MCF 10A (cell line): Measurements from ENCODE around the gene RNF112. TPM values are rescaled to one million over a fixed set of nuclear protein-coding genes. Genes with fewer than 3 reads are reported as not detected.

Experiments
- BruUV-seq: library from RNA; stranded (reverse); fragments of 400-500 nt; replicated peaks from 2 replicates; lab custom pipeline; 2021; lab: Mats Ljungman, UMichigan
- CTCF ChIA-PET: fragments of 300-600 bp; sonication (Branson Sonifier 250); formaldehyde crosslinking; extraction: SDS; loops from one replicate; lab custom pipeline; 2021; ENCODE audit warnings: antibody characterized with exemption, inconsistent platforms; lab: Yijun Ruan, JAX
- POLR2A ChIA-PET: fragments of 300-600, 350-650 bp; sonication (Branson Sonifier 250); formaldehyde crosslinking; extraction: SDS; loops from one replicate; lab custom pipeline; 2020; ENCODE audit warnings: antibody characterized with exemption, inconsistent platforms; lab: Yijun Ruan, JAX
- DNase-seq: peaks from one replicate; pipeline ENCODE4 v3.0.0-alpha.2; 2018; ENCODE audit not compliant: unreplicated experiment
- H3K27ac Mint-ChIP-seq: one replicate; pipeline ENCODE4 v1.8.0; 2022; ENCODE audit warnings: mild to moderate bottlenecking, low read depth, mixed read lengths; ENCODE audit not compliant: unreplicated experiment
- H3K27me3 Mint-ChIP-seq: one replicate; pipeline ENCODE4 v1.8.0; 2022; ENCODE audit warnings: mixed read lengths; ENCODE audit not compliant: insufficient read depth, unreplicated experiment
- H3K36me3 Mint-ChIP-seq: one replicate; pipeline ENCODE4 v1.8.0; 2022; ENCODE audit warnings: mild to moderate bottlenecking, moderate library complexity, mixed read lengths; ENCODE audit not compliant: insufficient read depth, unreplicated experiment
- H3K4me1 Mint-ChIP-seq: one replicate; pipeline ENCODE4 v1.8.0; 2022; ENCODE audit warnings: mixed read lengths; ENCODE audit not compliant: insufficient read depth, unreplicated experiment
- H3K4me3 Mint-ChIP-seq: one replicate; pipeline ENCODE4 v1.8.0; 2022; ENCODE audit warnings: mild to moderate bottlenecking, moderate library complexity, mixed read lengths; ENCODE audit not compliant: unreplicated experiment
- H3K9me3 Mint-ChIP-seq: one replicate; pipeline ENCODE4 v1.8.0; 2022; ENCODE audit warnings: mixed read lengths; ENCODE audit not compliant: unreplicated experiment
- intact Hi-C: fragments of 100-400 bp; cut with micrococcal nuclease; formaldehyde crosslinking; loops from 2 replicates; pipeline ENCODE4 v1.14.1; 2022
- total RNA-seq: library from RNA; stranded (reverse); gene quantifications from 2 replicates; pipeline ENCODE4 v1.2.3, GENCODE V29; 2022
- TF ChIP-seq, protein P1 (sequence below): fragments of 200-600 bp; IDR thresholded peaks from one replicate; pipeline ENCODE4 v1.8.0; 2022; ENCODE audit warnings: antibody characterized with exemption, mild to moderate bottlenecking; ENCODE audit not compliant: unreplicated experiment

RNF112 gene
- total RNA-seq, 1 experiment from 2014 or later, result not detected

DNA sequence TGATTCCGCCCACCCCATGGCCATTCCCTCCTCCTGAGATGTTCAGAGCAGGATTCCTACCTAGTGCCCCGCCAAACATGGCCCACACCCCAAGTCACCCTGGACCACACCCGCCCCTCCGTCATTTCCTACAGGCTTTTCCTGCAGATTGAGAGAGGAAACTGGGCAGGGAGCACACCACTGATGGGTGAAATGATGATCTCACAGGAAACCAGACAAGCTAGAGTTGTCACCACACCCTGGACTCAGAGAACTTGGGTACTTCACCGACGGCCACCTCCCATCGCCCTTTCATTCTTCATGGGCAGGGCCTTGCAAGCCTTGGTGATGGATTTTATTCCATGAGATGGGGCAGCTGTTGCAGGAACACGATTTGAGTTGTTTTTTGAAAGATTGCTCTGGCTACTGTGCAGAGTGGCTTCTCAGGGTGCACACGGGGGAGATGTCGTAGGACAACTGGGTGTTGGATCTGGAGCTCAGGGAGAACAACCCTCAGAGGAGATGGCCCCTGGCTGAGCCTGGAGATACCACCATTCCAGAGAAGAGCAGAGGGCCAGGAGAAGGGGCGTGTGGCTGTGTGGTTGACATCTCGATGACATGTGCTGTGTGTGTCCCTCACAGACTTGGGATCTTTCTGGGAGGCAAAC, 41.1 kb upstream of the RNF112 start:
- H3K4me1 Mint-ChIP-seq, result no peaks in the 10 kb centered on the region
- no peaks in the 10 kb centered on the region for H3K27me3 Mint-ChIP-seq
- H3K9me3 Mint-ChIP-seq, result no peaks in the 10 kb centered on the region
- ChIA-PET POLR2A (no interaction called here), CTCF (interaction anchor here (9.7 kb wide), 1 partner anchor 77 kb away, joined by 147 read pairs; no protein-coding TSS in a partner anchor)
- TF ChIP-seq, protein P1, sequence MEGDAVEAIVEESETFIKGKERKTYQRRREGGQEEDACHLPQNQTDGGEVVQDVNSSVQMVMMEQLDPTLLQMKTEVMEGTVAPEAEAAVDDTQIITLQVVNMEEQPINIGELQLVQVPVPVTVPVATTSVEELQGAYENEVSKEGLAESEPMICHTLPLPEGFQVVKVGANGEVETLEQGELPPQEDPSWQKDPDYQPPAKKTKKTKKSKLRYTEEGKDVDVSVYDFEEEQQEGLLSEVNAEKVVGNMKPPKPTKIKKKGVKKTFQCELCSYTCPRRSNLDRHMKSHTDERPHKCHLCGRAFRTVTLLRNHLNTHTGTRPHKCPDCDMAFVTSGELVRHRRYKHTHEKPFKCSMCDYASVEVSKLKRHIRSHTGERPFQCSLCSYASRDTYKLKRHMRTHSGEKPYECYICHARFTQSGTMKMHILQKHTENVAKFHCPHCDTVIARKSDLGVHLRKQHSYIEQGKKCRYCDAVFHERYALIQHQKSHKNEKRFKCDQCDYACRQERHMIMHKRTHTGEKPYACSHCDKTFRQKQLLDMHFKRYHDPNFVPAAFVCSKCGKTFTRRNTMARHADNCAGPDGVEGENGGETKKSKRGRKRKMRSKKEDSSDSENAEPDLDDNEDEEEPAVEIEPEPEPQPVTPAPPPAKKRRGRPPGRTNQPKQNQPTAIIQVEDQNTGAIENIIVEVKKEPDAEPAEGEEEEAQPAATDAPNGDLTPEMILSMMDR, result no peak
- no peaks in the 10 kb centered on the region for H3K36me3 Mint-ChIP-seq
- intact Hi-C loops, result no loop called here
- BruUV-seq, result no TSS peak
- DNase-seq, result no peak
- H3K27ac Mint-ChIP-seq, result no peak overlapping the region
- no peak overlapping the region for H3K4me3 Mint-ChIP-seq

DNA sequence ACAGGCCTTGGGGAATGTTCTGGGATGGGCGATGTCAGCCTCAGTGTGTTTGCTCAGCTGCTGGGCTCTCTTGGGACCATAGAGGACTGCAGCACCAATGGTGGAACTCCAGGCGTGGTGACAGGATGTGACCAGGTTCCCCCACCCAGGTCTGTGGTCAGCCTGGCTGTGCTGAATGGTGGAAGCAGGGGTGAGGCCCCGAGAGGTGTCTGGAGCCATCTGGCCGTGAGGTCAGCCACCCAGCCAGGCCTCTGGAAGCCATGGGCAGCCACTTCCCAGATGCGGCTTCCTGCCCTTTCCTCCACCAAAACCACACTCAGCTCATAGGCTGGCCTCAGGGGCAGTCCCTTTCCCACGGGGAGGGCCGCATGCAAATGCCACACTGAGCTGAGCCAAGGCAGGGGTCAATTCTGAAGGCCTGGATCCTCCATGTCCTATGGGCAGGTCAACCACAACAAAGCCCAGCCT, 40.5 kb upstream of the RNF112 start:
- intact Hi-C loops, result no loop called here
- H3K9me3 Mint-ChIP-seq, result no peaks in the 10 kb centered on the region
- POLR2A ChIA-PET, result no interaction called here

GRCh38 chr17:19371259-19372010, 39.6 kb upstream of the RNF112 start:
- TF ChIP-seq, protein P1, result no peak
- DNase-seq, result no peak
- Mint-ChIP-seq H3K36me3 (no peaks in the 10 kb centered on the region), H3K9me3 (no peaks in the 10 kb centered on the region), H3K27ac (no peak overlapping the region), H3K4me3 (no peak overlapping the region), H3K27me3 (no peaks in the 10 kb centered on the region), H3K4me1 (no peaks in the 10 kb centered on the region)
- ChIA-PET POLR2A (no interaction called here), CTCF (interaction anchor here (3.9 kb wide), 1 partner anchor 8 kb away, joined by 18 read pairs; the partner anchor contains the start of gene B9D1)
- intact Hi-C loops, result no loop called here
- BruUV-seq, result no TSS peak

More for the DNA sequence above, 40.5 kb upstream of the RNF112 start:
- CTCF ChIA-PET, result interaction anchor here (9.7 kb wide), 1 partner anchor 76 kb away, joined by 147 read pairs; no protein-coding TSS in a partner anchor
- Mint-ChIP-seq H3K4me3 (no peak overlapping the region), H3K27me3 (no peaks in the 10 kb centered on the region), H3K4me1 (no peaks in the 10 kb centered on the region), H3K36me3 (no peaks in the 10 kb centered on the region), H3K27ac (no peak overlapping the region)
- no TSS peak for BruUV-seq
- no peak for DNase-seq
- TF ChIP-seq, protein P1, result no peak

GRCh38 chr17:19372011-19372370, 39.0 kb upstream of the RNF112 start:
- peaks cover 5% of the 10 kb centered on the region for H3K4me1 Mint-ChIP-seq
- intact Hi-C loops, result no loop called here
- BruUV-seq, result no TSS peak
- TF ChIP-seq, protein P1, result no peak
- H3K36me3 Mint-ChIP-seq, result no peaks in the 10 kb centered on the region
- DNase-seq, result no peak
- no peaks in the 10 kb centered on the region for H3K9me3 Mint-ChIP-seq
- H3K27ac Mint-ChIP-seq, result no peak overlapping the region
- ChIA-PET CTCF (interaction anchor here (3.9 kb wide), 1 partner anchor 9 kb away, joined by 18 read pairs; the partner anchor contains the start of gene B9D1), POLR2A (interaction anchor here (0.6 kb wide), 1 partner anchor 38 kb away, joined by 3 read pairs; no protein-coding TSS in a partner anchor)
- no peaks in the 10 kb centered on the region for H3K27me3 Mint-ChIP-seq
- no peak overlapping the region for H3K4me3 Mint-ChIP-seq
